K562 (cell line): ENCODE results near the gene ATRIP. TPM values are rescaled to one million over a fixed set of nuclear protein-coding genes. Genes with fewer than 3 reads are reported as not detected.

Experiments
- CHD4 ChIP-seq: fragments of 200-600 bp; sonication (generic); IDR thresholded peaks from 3 replicates; pipeline ENCODE4 v1.6.1; 2012; ENCODE audit warnings: low read depth, mild to moderate bottlenecking, mixed read lengths, low read length, inconsistent platforms; ENCODE audit not compliant: insufficient read depth, insufficient replicate concordance, poor library complexity, severe bottlenecking
- CREB1 ChIP-seq, 2 experiments: sonication (generic) in 1 of 2; formaldehyde crosslinking in 1 of 2; IDR thresholded peaks; 2 replicates each; pipeline versions ENCODE4 v1.6.1 to v1.8.0; 2012 to 2022; ENCODE audit warnings: inconsistent platforms in 1 of 2, mild to moderate bottlenecking in 1 of 2, missing genetic modification reagents in 1 of 2, moderate library complexity in 1 of 2
- CTCFL ChIP-seq: IDR thresholded peaks from 2 replicates; pipeline ENCODE4 v1.6.1; 2011; ENCODE audit warnings: borderline replicate concordance, low read depth, mild to moderate bottlenecking, moderate library complexity, low read length; ENCODE audit not compliant: insufficient read depth, poor library complexity, severe bottlenecking
- GMEB1 ChIP-seq: fragments of 250-450 bp; sonication (Bioruptor Pico); IDR thresholded peaks from 2 replicates; pipeline ENCODE4 v1.4.0; 2020; ENCODE audit warnings: mild to moderate bottlenecking
- GTF2E2 ChIP-seq: fragments of 200-800 bp; sonication (Bioruptor generic); IDR thresholded peaks from 2 replicates; pipeline ENCODE4 v1.6.1; 2016; ENCODE audit warnings: missing genetic modification characterization, missing compliant biosample characterization
- MECOM ChIP-seq: fragments of 250-450 bp; sonication (Bioruptor Pico); IDR thresholded peaks from 2 replicates; pipeline ENCODE4 v1.8.0; 2022; ENCODE audit warnings: inconsistent platforms
- MED1 ChIP-seq: sonication (generic); formaldehyde crosslinking; IDR thresholded peaks from 2 replicates; pipeline ENCODE4 v1.8.1; 2023; ENCODE audit warnings: missing genetic modification reagents, borderline replicate concordance
- MITF ChIP-seq: IDR thresholded peaks from 2 replicates; pipeline ENCODE4 v1.6.1; 2014; ENCODE audit warnings: antibody characterized with exemption
- NCOA2 ChIP-seq, 2 experiments: fragments of 450-650 bp; IDR thresholded peaks; 2 replicates each; pipeline ENCODE4 v1.6.1; 2018; ENCODE audit warnings: mild to moderate bottlenecking in 2 of 2, moderate library complexity in 1 of 2; ENCODE audit not compliant: partially characterized antibody in 2 of 2
- PHF20 ChIP-seq: fragments of 450-650 bp; IDR thresholded peaks from 2 replicates; pipeline ENCODE4 v1.6.1; 2018; ENCODE audit not compliant: partially characterized antibody
- RBM39 ChIP-seq: fragments of 200-400 bp; formaldehyde crosslinking; optimal IDR thresholded peaks from 2 replicates; pipeline ENCODE3; 2018; ENCODE audit warnings: low read depth, low read length
- RFX1 ChIP-seq: fragments of 450-650 bp; IDR thresholded peaks from 2 replicates; pipeline ENCODE4 v1.6.1; 2016; ENCODE audit warnings: mild to moderate bottlenecking, moderate library complexity
- RREB1 ChIP-seq: fragments of 250-450 bp; sonication (Bioruptor Pico); IDR thresholded peaks from 2 replicates; pipeline ENCODE4 v1.4.0; 2020
- SMARCC2 ChIP-seq: fragments of 450-650 bp; IDR thresholded peaks from 2 replicates; pipeline ENCODE4 v1.6.1; 2017; ENCODE audit warnings: antibody characterized with exemption, moderate library complexity, mild to moderate bottlenecking, low read depth
- ZC3H11A ChIP-seq: IDR thresholded peaks from 2 replicates; pipeline ENCODE4 v1.6.1; 2012; ENCODE audit warnings: low read depth, low read length, improper control_type of control experiment
- ZSCAN29 ChIP-seq: fragments of 450-650 bp; IDR thresholded peaks from 2 replicates; pipeline ENCODE4 v1.6.1; 2017
- polyA plus RNA-seq, 8 experiments: library from polyadenylated mRNA; depleted of rRNA in 4 of 8; stranded (reverse) in 5 of 8; unstranded in 3 of 8; fragments of >200 nt; fragmentation: Nextera tagmentation in 2 of 8; fragmentation: Illumina TruSeq in 1 of 8; extraction: Ambion mirVana in 2 of 8; extraction: Trizol in 1 of 8; gene quantifications; 2 replicates each; pipeline versions ENCODE4 v1.2.1 to v1.2.3, GENCODE V29; 2011 to 2014; ENCODE audit warnings: inconsistent platforms in 1 of 8, missing spikeins in 1 of 8
- total RNA-seq, 7 experiments: library from RNA; depleted of rRNA in 6 of 7; stranded (reverse); fragments of >200 nt in 6 of 7; fragmentation: Illumina TruSeq in 2 of 7; extraction: Trizol in 2 of 7; gene quantifications; 2 replicates each; pipeline versions ENCODE4 v1.2.1 to v1.2.3, GENCODE V29; 2011 to 2021; ENCODE audit warnings: low replicate concordance in 1 of 7

ATRIP gene
- total and polyA plus RNA-seq, 9 of the 15 experiments (the other 6 are each of a cell fraction or from before 2014, with no cell fraction given), result 1.7 to 15.7 (median 10.5) TPM

GRCh38 chr3:48439820-48440589 lies 6.5 kb upstream of the ATRIP start, which contains the start of the genes CCDC51 and TMA7 (continued):
- TF ChIP-seq RREB1 (CRISPR knock-in tag), result no peak
- TF ChIP-seq ZSCAN29, result no peak
- peak; percentile 70 for TF ChIP-seq CREB1 (IDR thresholded peaks at IDR 0.05)
- peak; percentile 79 for TF ChIP-seq CREB1 (CRISPR knock-in tag; IDR thresholded peaks at IDR 0.05)
- no peak for TF ChIP-seq SMARCC2
- peak; percentile 32; the same call in 1 of the 2 replicates for TF ChIP-seq GTF2E2 (tag)
- peak; percentile 34; the same call in 1 of the 2 replicates for TF ChIP-seq GMEB1 (CRISPR knock-in tag)
- TF ChIP-seq NCOA2 (IDR thresholded peaks at IDR 0.05; ENCODE audit: partially characterized antibody in 2 of 2), result no peak
- no peak for TF ChIP-seq ZC3H11A
- no peak for TF ChIP-seq CTCFL
- no peak for TF ChIP-seq CHD4
- TF ChIP-seq RBM39, result no peak
- TF ChIP-seq MED1 (CRISPR knock-in tag), result no peak
- no peak for TF ChIP-seq MECOM (CRISPR knock-in tag)
- no peak for TF ChIP-seq MITF
- peak; percentile 75 for TF ChIP-seq PHF20
- no peak for TF ChIP-seq RFX1
